ENCODE results near the gene TAF4. TPM values are rescaled to one million over a fixed set of nuclear protein-coding genes. Genes with fewer than 3 reads are reported as not detected.
A peak's percentile ranks its signal among the peaks of the same experiment; 100 is the strongest.

TAF4 gene
- total RNA-seq, 4 donors from 2014 or later: 21.1 to 40.6 (median 22.1) TPM

- TF ChIP-seq CTCF (IDR thresholded peaks at IDR 0.05) (no peak), POLR2A (IDR thresholded peaks at IDR 0.05) (no peak)
- intact Hi-C loops (cut with DNase I; ENCODE audit: low total_unique reads): loop anchor here (5.0 kb wide), 1 partner anchor 53 kb away; the partner anchor contains the start of gene LSM14B
- WGBS, 2 donors: 49 to 55% methylated on average over 11 of the region's 11 CpGs
- DNase-seq (ENCODE audit: low spot score in 2 of 2): no peak
- H3K4me3 ChIP-seq (ENCODE audit: low read depth, poor library complexity, severe bottlenecking): no peak overlapping the region
These were observed 4.1 kb upstream of the TAF4 start for GRCh38 chr20:62069741-62070216.

GRCh38 chr20:62068997-62069396 is 3.3 kb upstream of the TAF4 start:
- DNase-seq (ENCODE audit: low spot score in 2 of 2): no peak
- H3K4me3 ChIP-seq (ENCODE audit: low read depth, poor library complexity, severe bottlenecking): no peak overlapping the region
- TF ChIP-seq CTCF (IDR thresholded peaks at IDR 0.05) (no peak), POLR2A (IDR thresholded peaks at IDR 0.05) (no peak)
- 80 to 96% methylated on average over 7 of the region's 7 CpGs for WGBS, 2 donors
- intact Hi-C loops (cut with DNase I; ENCODE audit: low total_unique reads): loop anchor here (5.0 kb wide), 1 partner anchor 53 kb away; the partner anchor contains the start of gene LSM14B

- 71 to 74% methylated on average over 15 to 17 of the region's 18 CpGs for WGBS, 2 donors
- no peak for TF ChIP-seq POLR2A (IDR thresholded peaks at IDR 0.05)
- no peak for TF ChIP-seq CTCF (IDR thresholded peaks at IDR 0.05)
- intact Hi-C loops (cut with DNase I; ENCODE audit: low total_unique reads): loop anchor here (5.0 kb wide), 1 partner anchor 55 kb away; the partner anchor contains the start of gene LSM14B
- no peak for DNase-seq (ENCODE audit: low spot score in 2 of 2)
- H3K4me3 ChIP-seq (ENCODE audit: low read depth, poor library complexity, severe bottlenecking): no peak overlapping the region
These were observed 2.0 kb upstream of the TAF4 start for GRCh38 chr20:62067547-62068260.

GRCh38 chr20:62066983-62067433 is 1.3 kb upstream of the TAF4 start:
- intact Hi-C loops (cut with DNase I; ENCODE audit: low total_unique reads): loop anchor here (5.0 kb wide), 1 partner anchor 55 kb away; the partner anchor contains the start of gene LSM14B
- WGBS, 2 donors: 19 to 24% methylated on average over 15 of the region's 15 CpGs
- no peak for TF ChIP-seq CTCF (IDR thresholded peaks at IDR 0.05)
- no peak for TF ChIP-seq POLR2A (IDR thresholded peaks at IDR 0.05)
- H3K4me3 ChIP-seq (ENCODE audit: low read depth, poor library complexity, severe bottlenecking): peak overlapping the region; percentile 48
- no peak for DNase-seq (ENCODE audit: low spot score in 2 of 2)

- 1% methylated on average over 16 to 38 of the region's 47 CpGs for whole genome bisulfite sequencing, 2 donors
These were observed 780 bp upstream of the TAF4 start for GRCh38 chr20:62066339-62066982.

More at GRCh38 chr20:62066339-62066982, 780 bp upstream of the TAF4 start:
- intact Hi-C loops (cut with DNase I; ENCODE audit: low total_unique reads): loop anchor here (5.0 kb wide), 1 partner anchor 56 kb away; the partner anchor contains the start of gene LSM14B
- peak overlapping the region; percentile 48 for H3K4me3 ChIP-seq (ENCODE audit: low read depth, poor library complexity, severe bottlenecking)
- TF ChIP-seq POLR2A (IDR thresholded peaks at IDR 0.05): no peak
- no peak for TF ChIP-seq CTCF (IDR thresholded peaks at IDR 0.05)
- DNase-seq (ENCODE audit: low spot score in 2 of 2): peak in 1 of 2 donors; percentile 91
